ENCODE results near the gene CACNA1B. TPM values are rescaled to one million over a fixed set of nuclear protein-coding genes. Genes with fewer than 3 reads are reported as not detected.

CACNA1B gene
- total RNA-seq, 1 experiment from 2014 or later, result not detected

DNA sequence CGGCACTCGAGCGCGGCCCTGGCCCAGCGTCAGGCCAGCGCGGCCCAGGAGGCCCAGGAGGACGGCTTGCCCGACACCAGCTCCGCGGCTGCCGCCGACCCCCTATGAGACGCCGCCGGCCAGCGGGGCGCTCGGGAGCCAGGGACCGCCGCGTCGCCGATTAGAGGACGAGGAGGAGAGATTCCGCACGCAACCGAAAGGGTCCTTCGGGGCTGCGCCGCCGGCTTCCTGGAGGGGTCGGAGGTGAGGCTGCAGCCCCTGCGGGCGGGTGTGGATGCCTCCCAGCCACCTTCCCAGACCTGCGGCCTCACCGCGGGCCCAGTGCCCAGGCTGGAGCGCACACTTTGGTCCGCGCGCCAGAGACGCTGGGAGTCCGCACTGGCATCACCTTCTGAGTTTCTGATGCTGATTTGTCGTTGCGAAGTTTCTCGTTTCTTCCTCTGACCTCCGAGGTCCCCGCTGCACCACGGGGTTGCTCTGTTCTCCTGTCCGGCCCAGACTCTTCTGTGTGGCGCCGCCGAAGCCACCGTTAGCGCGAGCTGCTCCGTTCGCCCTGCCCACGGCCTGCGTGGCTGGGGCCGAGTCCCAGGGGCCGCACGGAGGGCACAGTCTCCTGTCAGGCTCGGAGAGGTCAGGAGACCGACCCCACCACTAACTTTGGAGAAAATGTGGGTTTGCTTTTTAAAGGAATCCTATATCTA lies 42.6 kb upstream of the CACNA1B start:
- no peak overlapping the region for H3K4me2 ChIP-seq (ENCODE audit: low read depth, low read length, poor library complexity, severe bottlenecking)
- no peak overlapping the region for H2AFZ ChIP-seq (ENCODE audit: low read length)
- H3K9me2 ChIP-seq (replicated peaks; ENCODE audit: insufficient read depth, low read length), result no peaks in the 10 kb centered on the region

DNA sequence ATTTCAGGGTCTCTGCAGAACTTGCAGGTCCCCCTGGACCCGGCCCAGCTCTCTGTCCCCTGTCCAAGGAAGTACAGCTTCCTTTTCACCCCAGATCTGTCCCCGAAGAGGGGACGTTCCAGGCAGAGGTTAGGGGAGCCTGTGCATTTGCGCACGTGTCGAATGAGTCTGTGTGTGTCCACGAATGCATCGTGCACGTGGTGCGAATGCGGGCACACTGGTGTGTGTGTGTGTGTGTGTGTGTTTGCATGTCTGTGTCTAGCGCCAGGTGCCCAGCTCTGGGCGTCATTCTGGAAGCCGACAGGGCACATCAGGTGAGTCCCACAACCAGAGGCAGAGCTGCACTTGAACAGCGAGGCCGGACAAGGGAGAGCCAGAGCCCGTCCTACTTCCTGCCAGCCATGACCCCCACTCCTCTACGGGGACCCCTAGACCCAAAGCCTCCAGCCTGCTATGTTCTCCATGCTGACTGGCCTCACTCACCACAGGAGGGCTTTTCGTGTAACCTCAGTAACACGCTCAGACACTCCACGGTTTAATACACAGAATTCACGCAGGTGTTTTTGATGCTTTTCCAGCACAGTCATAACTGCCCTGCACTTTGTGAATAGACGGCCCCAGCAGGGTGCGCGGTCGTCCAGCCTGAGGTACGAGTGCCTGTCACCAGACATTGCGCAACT lies 41.3 kb upstream of the CACNA1B start:
- DNase-seq, result no peak
- no peak overlapping the region for H3K9ac ChIP-seq (ENCODE audit: low read length)
- no peaks in the 10 kb centered on the region for H3K9me2 ChIP-seq (replicated peaks; ENCODE audit: insufficient read depth, low read length)
- H4K20me1 ChIP-seq (ENCODE audit: insufficient read depth, low read depth, low read length), result no peaks in the 10 kb centered on the region
- H3K4me1 ChIP-seq (ENCODE audit: low read length), result no peaks in the 10 kb centered on the region
- H3K27ac ChIP-seq (ENCODE audit: low read length), result no peak overlapping the region
- H3K4me3 ChIP-seq (ENCODE audit: low read length), result no peak overlapping the region
- H3K9me3 ChIP-seq (ENCODE audit: low read length), result no peaks in the 10 kb centered on the region
- 0 out of 2 replicates have a peak, but pooled peaks cover 2% of the 10 kb centered on the region for H3K79me2 ChIP-seq (ENCODE audit: low read length)
- H3K4me2 ChIP-seq (ENCODE audit: low read depth, low read length, poor library complexity, severe bottlenecking), result no peak overlapping the region
- H3K27me3 ChIP-seq (ENCODE audit: low read length), result no peaks in the 10 kb centered on the region
- no peak overlapping the region for H2AFZ ChIP-seq (ENCODE audit: low read length)
- H3K36me3 ChIP-seq (ENCODE audit: insufficient read depth, low read length), result peaks cover 2% of the 10 kb centered on the region; the same call in 1 of the 2 replicates

More for the DNA sequence above, 42.6 kb upstream of the CACNA1B start:
- Histone ChIP-seq H3K4me1 (ENCODE audit: low read length) (no peaks in the 10 kb centered on the region), H3K4me3 (ENCODE audit: low read length) (no peak overlapping the region), H4K20me1 (ENCODE audit: insufficient read depth, low read depth, low read length) (no peaks in the 10 kb centered on the region), H3K36me3 (ENCODE audit: insufficient read depth, low read length) (peaks cover 8% of the 10 kb centered on the region), H3K27me3 (ENCODE audit: low read length) (no peaks in the 10 kb centered on the region), H3K27ac (ENCODE audit: low read length) (no peak overlapping the region), H3K79me2 (ENCODE audit: low read length) (0 out of 2 replicates have a peak, but pooled peaks cover 2% of the 10 kb centered on the region), H3K9me3 (ENCODE audit: low read length) (no peaks in the 10 kb centered on the region), H3K9ac (ENCODE audit: low read length) (no peak overlapping the region)
- DNase-seq, result no peak

DNA sequence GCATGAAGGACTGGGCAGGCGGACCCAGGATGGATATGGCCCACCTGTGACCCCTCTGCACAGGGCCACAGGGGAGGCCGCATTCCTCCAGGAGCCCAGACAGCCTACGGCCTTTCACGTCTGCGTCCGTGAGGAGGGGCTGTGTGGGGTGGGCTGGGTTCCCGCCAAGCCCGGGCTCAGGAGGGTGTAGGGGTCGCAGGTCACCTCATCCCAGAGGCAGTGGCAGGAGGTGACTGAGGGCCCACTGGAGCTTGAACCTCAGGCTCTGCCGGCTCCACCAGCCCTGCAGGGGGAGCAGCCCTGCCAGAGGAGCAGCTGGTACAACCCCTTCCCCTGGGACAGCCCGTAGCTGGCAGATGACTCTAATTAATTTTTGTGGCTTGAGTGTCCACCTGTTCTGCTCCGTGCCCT lies 40.7 kb upstream of the CACNA1B start:
- H3K9ac ChIP-seq (ENCODE audit: low read length), result no peak overlapping the region
- no peaks in the 10 kb centered on the region for H3K27me3 ChIP-seq (ENCODE audit: low read length)
- no peak overlapping the region for H3K4me2 ChIP-seq (ENCODE audit: low read depth, low read length, poor library complexity, severe bottlenecking)
- no peak overlapping the region for H2AFZ ChIP-seq (ENCODE audit: low read length)
- no peak overlapping the region for H3K27ac ChIP-seq (ENCODE audit: low read length)
- H3K79me2 ChIP-seq (ENCODE audit: low read length), result no peaks in the 10 kb centered on the region
- no peak for DNase-seq
- no peaks in the 10 kb centered on the region for H3K9me2 ChIP-seq (replicated peaks; ENCODE audit: insufficient read depth, low read length)
- H3K4me3 ChIP-seq (ENCODE audit: low read length), result no peak overlapping the region
- no peaks in the 10 kb centered on the region for H4K20me1 ChIP-seq (ENCODE audit: insufficient read depth, low read depth, low read length)
- H3K9me3 ChIP-seq (ENCODE audit: low read length), result no peaks in the 10 kb centered on the region
- no peaks in the 10 kb centered on the region; the same call in 1 of the 2 replicates for H3K36me3 ChIP-seq (ENCODE audit: insufficient read depth, low read length)
- no peaks in the 10 kb centered on the region for H3K4me1 ChIP-seq (ENCODE audit: low read length)

DNA sequence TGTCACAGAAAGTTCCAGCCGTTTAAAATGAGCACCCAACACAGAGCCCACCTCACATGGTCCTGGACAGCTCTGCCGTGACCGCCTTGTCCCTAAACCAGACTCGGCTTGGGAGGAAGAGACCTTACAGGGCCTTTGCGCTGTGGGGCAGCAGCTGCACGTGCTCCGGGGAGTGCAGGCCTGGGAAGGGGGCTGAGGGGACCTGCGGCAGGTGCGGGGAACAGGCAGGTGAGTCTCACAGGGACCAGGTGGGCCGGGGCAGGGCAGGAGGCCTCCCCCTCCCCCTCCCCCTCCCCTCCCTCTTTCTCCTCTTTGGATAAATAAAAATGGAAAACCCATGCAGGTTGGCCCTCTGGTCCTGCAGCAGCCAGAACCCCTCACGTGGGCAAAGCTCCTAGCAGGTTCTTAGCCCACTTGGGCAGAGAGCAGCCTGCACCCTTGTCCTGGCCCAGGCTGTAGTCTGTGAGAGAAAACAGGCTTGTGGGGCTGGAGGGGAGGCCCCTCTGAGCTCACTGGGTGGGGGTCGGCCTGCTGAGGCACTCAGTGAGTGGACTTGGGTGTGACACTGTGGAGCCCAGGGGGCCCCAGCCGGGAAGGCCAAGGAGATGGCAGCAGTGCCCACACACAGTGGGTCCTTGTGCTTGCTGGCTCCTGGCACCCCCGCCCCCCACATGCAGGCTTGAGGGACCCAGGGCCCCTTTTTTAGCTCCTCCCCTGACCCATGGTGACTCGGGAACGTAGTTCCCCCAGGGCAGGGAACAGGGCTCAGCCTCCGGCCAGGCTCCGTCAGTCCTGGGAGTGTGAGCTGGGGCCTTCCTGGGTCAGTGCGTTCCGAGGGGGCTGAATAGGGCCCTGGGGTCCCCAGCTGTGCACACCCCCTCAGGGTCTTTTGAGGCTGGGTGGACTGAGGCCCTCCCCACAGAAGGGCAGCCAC lies 40.0 kb upstream of the CACNA1B start:
- no peaks in the 10 kb centered on the region for H3K9me2 ChIP-seq (replicated peaks; ENCODE audit: insufficient read depth, low read length)

DNA sequence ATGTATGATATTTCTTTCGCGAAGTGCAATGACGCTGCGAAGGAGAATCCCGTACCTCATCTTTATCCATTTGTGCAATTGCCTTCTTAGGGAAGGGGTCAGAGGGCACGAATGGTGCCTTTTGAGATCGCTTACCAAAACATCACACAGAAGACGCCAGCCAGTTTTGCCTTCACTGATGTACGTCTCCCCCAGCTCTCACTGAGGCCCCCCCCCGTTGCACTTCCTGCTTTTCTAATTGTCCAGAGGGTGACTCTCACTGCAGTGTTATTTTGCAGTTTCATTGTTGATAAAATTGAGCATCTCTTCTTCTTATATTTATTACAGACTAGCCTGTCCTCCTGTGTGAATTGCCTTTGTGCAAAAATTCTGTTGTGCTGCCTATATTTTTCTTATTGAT lies 39.0 kb upstream of the CACNA1B start:
- Histone ChIP-seq H3K4me3 (ENCODE audit: low read length) (no peak overlapping the region), H3K36me3 (ENCODE audit: insufficient read depth, low read length) (no peaks in the 10 kb centered on the region; the same call in 1 of the 2 replicates), H3K9me2 (replicated peaks; ENCODE audit: insufficient read depth, low read length) (no peaks in the 10 kb centered on the region), H3K9ac (ENCODE audit: low read length) (no peak overlapping the region), H3K79me2 (ENCODE audit: low read length) (no peaks in the 10 kb centered on the region), H3K4me1 (ENCODE audit: low read length) (no peaks in the 10 kb centered on the region), H4K20me1 (ENCODE audit: insufficient read depth, low read depth, low read length) (no peaks in the 10 kb centered on the region), H3K4me2 (ENCODE audit: low read depth, low read length, poor library complexity, severe bottlenecking) (no peak overlapping the region), H2AFZ (ENCODE audit: low read length) (no peak overlapping the region), H3K27me3 (ENCODE audit: low read length) (no peaks in the 10 kb centered on the region), H3K27ac (ENCODE audit: low read length) (no peak overlapping the region), H3K9me3 (ENCODE audit: low read length) (no peaks in the 10 kb centered on the region)
- no peak for DNase-seq

More for the DNA sequence above, 40.0 kb upstream of the CACNA1B start:
- H4K20me1 ChIP-seq (ENCODE audit: insufficient read depth, low read depth, low read length), result no peaks in the 10 kb centered on the region
- no peaks in the 10 kb centered on the region for H3K27me3 ChIP-seq (ENCODE audit: low read length)
- H2AFZ ChIP-seq (ENCODE audit: low read length), result no peak overlapping the region
- no peak overlapping the region for H3K4me2 ChIP-seq (ENCODE audit: low read depth, low read length, poor library complexity, severe bottlenecking)
- no peak overlapping the region for H3K9ac ChIP-seq (ENCODE audit: low read length)
- no peaks in the 10 kb centered on the region for H3K9me3 ChIP-seq (ENCODE audit: low read length)
- no peak overlapping the region for H3K4me3 ChIP-seq (ENCODE audit: low read length)
- no peaks in the 10 kb centered on the region for H3K4me1 ChIP-seq (ENCODE audit: low read length)
- no peaks in the 10 kb centered on the region; the same call in 1 of the 2 replicates for H3K36me3 ChIP-seq (ENCODE audit: insufficient read depth, low read length)
- H3K27ac ChIP-seq (ENCODE audit: low read length), result no peak overlapping the region
- H3K79me2 ChIP-seq (ENCODE audit: low read length), result no peaks in the 10 kb centered on the region
- DNase-seq, result no peak

DNA sequence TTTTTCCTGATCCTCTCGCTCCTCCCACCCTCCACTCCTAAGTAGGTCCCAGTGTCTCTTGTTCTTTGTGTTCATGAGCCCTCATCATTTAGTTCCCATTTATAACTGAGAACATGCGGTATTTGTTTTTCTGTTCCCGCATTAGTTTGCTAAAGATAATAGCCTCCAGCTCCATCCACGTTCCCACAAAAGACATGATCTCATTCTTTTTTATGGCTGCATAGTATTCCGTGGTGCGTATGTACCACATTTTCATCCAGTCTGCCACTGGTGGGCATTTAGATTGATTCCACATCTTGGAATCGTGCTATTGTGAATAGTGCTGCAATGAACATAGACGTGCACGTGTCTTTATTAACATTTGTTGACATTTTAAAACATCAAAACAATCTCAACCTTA lies 34.2 kb upstream of the CACNA1B start:
- no peaks in the 10 kb centered on the region for H3K4me1 ChIP-seq (ENCODE audit: low read length)
- H3K36me3 ChIP-seq (ENCODE audit: insufficient read depth, low read length), result no peaks in the 10 kb centered on the region
- H3K9me2 ChIP-seq (replicated peaks; ENCODE audit: insufficient read depth, low read length), result no peaks in the 10 kb centered on the region
- no peak overlapping the region for H3K9ac ChIP-seq (ENCODE audit: low read length)
- H2AFZ ChIP-seq (ENCODE audit: low read length), result no peak overlapping the region
- H3K79me2 ChIP-seq (ENCODE audit: low read length), result no peaks in the 10 kb centered on the region
- no peaks in the 10 kb centered on the region for H3K9me3 ChIP-seq (ENCODE audit: low read length)
- no peak overlapping the region for H3K27ac ChIP-seq (ENCODE audit: low read length)
- no peaks in the 10 kb centered on the region for H3K27me3 ChIP-seq (ENCODE audit: low read length)
- H4K20me1 ChIP-seq (ENCODE audit: insufficient read depth, low read depth, low read length), result no peaks in the 10 kb centered on the region
- no peak overlapping the region for H3K4me2 ChIP-seq (ENCODE audit: low read depth, low read length, poor library complexity, severe bottlenecking)
- no peak overlapping the region for H3K4me3 ChIP-seq (ENCODE audit: low read length)
- no peak for DNase-seq

DNA sequence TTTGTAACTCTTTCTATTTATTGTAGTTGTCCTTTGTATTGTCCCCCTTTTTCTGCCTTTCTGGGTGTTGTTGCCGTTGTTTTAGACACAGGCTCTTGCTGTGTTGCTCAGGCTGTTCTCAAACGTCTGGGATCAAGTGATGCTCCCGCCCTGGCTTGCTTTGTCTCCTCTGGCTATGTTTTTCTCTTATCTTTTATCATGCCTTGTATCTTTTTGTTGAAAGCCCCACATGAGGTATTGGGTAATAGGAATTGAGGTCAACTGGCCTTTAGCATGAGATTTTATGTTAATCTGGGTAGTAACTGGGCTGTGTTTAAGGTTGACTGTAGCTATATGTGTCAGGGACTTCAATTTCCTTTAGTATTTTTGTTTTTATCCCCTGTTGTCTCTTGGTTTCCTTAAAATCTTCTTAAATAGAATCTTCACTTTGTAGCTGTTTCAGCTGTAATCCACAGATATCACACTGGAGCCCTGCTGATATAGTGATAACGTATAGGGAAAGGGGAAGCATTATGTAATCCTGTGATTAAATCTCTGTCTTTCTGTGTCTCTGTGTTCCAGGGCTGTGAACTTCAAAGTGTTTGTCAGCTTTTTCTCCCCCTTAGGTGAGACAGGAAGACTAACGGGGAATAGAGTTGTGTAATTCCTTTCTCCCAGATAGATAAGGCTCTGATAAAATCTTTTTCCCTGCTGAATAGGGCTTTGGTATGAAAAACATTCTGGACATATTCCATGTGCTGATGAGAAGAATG lies 25.9 kb upstream of the CACNA1B start:
- Histone ChIP-seq H3K27me3 (ENCODE audit: low read length) (no peaks in the 10 kb centered on the region), H3K9me3 (ENCODE audit: low read length) (no peaks in the 10 kb centered on the region), H3K4me3 (ENCODE audit: low read length) (no peak overlapping the region), H3K36me3 (ENCODE audit: insufficient read depth, low read length) (no peaks in the 10 kb centered on the region), H3K9me2 (replicated peaks; ENCODE audit: insufficient read depth, low read length) (no peaks in the 10 kb centered on the region), H3K4me1 (ENCODE audit: low read length) (no peaks in the 10 kb centered on the region), H3K79me2 (ENCODE audit: low read length) (no peaks in the 10 kb centered on the region), H3K4me2 (ENCODE audit: low read depth, low read length, poor library complexity, severe bottlenecking) (no peak overlapping the region), H3K27ac (ENCODE audit: low read length) (no peak overlapping the region), H3K9ac (ENCODE audit: low read length) (no peak overlapping the region), H4K20me1 (ENCODE audit: insufficient read depth, low read depth, low read length) (no peaks in the 10 kb centered on the region), H2AFZ (ENCODE audit: low read length) (no peak overlapping the region)
- no peak for DNase-seq

All from Karpas-422 (cell line).